ENCODE measurements around the gene TEX11.
"Not testable (repeated sequence)": the region's sequence is repeated elsewhere in the genome, so short reads cannot be mapped to it uniquely, and the experiment has no call there.

- not testable (repeated sequence) for TF ChIP-seq CTCF, POLR2A (IDR thresholded peaks at IDR 0.05)
Observed at GRCh38 chrX:70587158-70587557, 321.4 kb downstream of the TEX11 start.

Data from ovary (tissue), 3 donors.